Measurements from ENCODE around the gene PTPN13.

DNA sequence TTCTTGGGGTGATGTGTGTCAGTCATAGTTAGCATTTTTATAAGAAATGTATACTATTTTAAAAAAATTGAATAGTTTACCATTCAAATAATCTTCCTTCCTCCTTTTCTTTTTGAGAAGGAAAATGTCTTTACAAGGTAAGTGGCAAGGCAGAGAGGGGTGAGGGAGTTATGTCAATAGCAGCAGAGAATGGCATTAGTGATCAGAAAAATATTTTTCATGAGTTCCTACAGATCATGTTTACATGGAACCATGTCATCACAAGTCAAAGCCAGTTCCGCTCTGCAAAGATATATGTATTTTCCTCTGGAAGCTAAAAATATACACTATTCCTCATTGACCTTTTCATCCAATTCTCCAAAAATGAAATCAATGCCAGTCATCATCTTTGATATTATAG is 67.3 kb downstream of the PTPN13 start:
- TF ChIP-seq, protein P1, sequence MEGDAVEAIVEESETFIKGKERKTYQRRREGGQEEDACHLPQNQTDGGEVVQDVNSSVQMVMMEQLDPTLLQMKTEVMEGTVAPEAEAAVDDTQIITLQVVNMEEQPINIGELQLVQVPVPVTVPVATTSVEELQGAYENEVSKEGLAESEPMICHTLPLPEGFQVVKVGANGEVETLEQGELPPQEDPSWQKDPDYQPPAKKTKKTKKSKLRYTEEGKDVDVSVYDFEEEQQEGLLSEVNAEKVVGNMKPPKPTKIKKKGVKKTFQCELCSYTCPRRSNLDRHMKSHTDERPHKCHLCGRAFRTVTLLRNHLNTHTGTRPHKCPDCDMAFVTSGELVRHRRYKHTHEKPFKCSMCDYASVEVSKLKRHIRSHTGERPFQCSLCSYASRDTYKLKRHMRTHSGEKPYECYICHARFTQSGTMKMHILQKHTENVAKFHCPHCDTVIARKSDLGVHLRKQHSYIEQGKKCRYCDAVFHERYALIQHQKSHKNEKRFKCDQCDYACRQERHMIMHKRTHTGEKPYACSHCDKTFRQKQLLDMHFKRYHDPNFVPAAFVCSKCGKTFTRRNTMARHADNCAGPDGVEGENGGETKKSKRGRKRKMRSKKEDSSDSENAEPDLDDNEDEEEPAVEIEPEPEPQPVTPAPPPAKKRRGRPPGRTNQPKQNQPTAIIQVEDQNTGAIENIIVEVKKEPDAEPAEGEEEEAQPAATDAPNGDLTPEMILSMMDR (IDR thresholded peaks at IDR 0.05) = no peak
- TF ChIP-seq EZH2 (IDR thresholded peaks at IDR 0.05) = no peak
- no peak for TF ChIP-seq EZH2phosphoT487 (IDR thresholded peaks at IDR 0.05)
